Ishikawa (cell line): ENCODE results near the gene GAST.

ENCODE experiments used
- CEBPB ChIP-seq: IDR thresholded peaks from 2 replicates; pipeline ENCODE4 v1.6.1; 2012
- CREB1 ChIP-seq: IDR thresholded peaks from 2 replicates; pipeline ENCODE4 v1.6.1; 2012; ENCODE audit warnings: low read depth
- EGR1 ChIP-seq: IDR thresholded peaks from 2 replicates; pipeline ENCODE4 v1.6.1; 2012
- EP300 ChIP-seq: IDR thresholded peaks from 2 replicates; pipeline ENCODE4 v1.6.1; 2012; ENCODE audit warnings: borderline replicate concordance
- FOXM1 ChIP-seq: IDR thresholded peaks from 2 replicates; pipeline ENCODE4 v1.6.1; 2012; ENCODE audit warnings: low read depth, borderline replicate concordance
- NFIC ChIP-seq: IDR thresholded peaks from 2 replicates; pipeline ENCODE4 v1.6.1; 2012
- RAD21 ChIP-seq: IDR thresholded peaks from 2 replicates; pipeline ENCODE4 v1.6.1; 2012; ENCODE audit warnings: low read depth
- TAF1 ChIP-seq: IDR thresholded peaks from 2 replicates; pipeline ENCODE4 v1.6.1; 2012; ENCODE audit warnings: low read depth, mild to moderate bottlenecking
- TCF12 ChIP-seq: IDR thresholded peaks from 2 replicates; pipeline ENCODE4 v1.6.1; 2012; ENCODE audit warnings: low read depth
- TEAD4 ChIP-seq: IDR thresholded peaks from 2 replicates; pipeline ENCODE4 v1.6.1; 2012
- YY1 ChIP-seq: IDR thresholded peaks from 2 replicates; pipeline ENCODE4 v1.6.1; 2012; ENCODE audit warnings: low read depth
- ZBTB7A ChIP-seq: IDR thresholded peaks from 2 replicates; pipeline ENCODE4 v1.6.1; 2012; ENCODE audit warnings: low read depth
- TF ChIP-seq, protein P1 (sequence below): IDR thresholded peaks from 2 replicates; pipeline ENCODE4 v1.6.1; 2012; ENCODE audit warnings: low read depth, mild to moderate bottlenecking
- TF ChIP-seq, protein P2 (sequence below): IDR thresholded peaks from 2 replicates; pipeline ENCODE4 v1.6.1; 2012
- TF ChIP-seq, protein P3 (sequence below): IDR thresholded peaks from 2 replicates; pipeline ENCODE4 v1.6.1; 2012

GAST gene

DNA sequence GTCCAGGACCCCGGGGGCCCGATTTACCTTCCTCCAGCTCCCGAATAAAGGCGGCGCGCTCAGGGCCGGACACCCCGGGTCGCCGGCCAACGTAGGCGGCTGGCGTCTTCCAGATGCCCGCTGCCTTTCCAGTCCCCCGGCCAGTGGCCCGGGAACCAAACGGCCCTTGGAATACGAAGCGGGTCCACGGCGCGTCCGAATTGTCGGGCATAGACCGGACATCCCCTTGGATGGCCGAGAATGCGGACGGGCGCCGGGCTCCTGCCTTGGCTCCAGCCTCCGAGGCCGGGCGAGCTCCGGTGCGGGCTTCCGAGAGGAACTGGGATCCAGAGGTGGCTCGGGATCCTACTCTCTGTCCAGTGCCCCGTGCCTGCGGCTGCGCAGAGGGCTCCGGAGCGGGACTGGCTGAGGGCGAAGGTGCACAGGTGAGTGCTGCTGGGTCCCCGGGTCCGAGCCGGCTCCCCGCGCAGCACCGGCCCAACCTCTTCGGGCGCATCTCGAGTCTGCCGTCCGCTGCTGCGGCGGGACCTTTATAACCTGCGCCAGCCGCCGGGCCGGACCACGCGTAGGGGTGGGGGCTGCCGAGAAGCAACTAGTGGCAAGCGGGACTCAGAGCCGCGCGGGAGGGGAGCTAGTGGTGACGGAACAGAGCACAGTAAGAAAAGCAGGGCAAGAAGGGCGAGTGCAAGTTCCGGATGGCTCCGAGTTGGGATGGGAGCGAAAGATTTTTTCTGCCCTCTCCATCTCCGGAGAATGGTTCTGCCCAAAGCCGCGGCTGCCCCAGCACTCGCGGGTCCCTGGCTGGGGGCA, 22.2 kb downstream of the GAST start, which contains the start of gene HAP1:
Gene HAP1, minus strand, starts transcription at position 505 of the 810 bp plus-strand sequence. Its CDS starts 9 bp downstream, at position 496.
- TF ChIP-seq, protein P1, sequence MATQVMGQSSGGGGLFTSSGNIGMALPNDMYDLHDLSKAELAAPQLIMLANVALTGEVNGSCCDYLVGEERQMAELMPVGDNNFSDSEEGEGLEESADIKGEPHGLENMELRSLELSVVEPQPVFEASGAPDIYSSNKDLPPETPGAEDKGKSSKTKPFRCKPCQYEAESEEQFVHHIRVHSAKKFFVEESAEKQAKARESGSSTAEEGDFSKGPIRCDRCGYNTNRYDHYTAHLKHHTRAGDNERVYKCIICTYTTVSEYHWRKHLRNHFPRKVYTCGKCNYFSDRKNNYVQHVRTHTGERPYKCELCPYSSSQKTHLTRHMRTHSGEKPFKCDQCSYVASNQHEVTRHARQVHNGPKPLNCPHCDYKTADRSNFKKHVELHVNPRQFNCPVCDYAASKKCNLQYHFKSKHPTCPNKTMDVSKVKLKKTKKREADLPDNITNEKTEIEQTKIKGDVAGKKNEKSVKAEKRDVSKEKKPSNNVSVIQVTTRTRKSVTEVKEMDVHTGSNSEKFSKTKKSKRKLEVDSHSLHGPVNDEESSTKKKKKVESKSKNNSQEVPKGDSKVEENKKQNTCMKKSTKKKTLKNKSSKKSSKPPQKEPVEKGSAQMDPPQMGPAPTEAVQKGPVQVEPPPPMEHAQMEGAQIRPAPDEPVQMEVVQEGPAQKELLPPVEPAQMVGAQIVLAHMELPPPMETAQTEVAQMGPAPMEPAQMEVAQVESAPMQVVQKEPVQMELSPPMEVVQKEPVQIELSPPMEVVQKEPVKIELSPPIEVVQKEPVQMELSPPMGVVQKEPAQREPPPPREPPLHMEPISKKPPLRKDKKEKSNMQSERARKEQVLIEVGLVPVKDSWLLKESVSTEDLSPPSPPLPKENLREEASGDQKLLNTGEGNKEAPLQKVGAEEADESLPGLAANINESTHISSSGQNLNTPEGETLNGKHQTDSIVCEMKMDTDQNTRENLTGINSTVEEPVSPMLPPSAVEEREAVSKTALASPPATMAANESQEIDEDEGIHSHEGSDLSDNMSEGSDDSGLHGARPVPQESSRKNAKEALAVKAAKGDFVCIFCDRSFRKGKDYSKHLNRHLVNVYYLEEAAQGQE, result no peak
- peak; percentile 59; the same call in 1 of the 2 replicates for TF ChIP-seq EP300
- TF ChIP-seq YY1, result no peak
- no peak for TF ChIP-seq NFIC
- peak; percentile 44 for TF ChIP-seq TCF12
- peak; percentile 89 for TF ChIP-seq TAF1
- TF ChIP-seq RAD21, result no peak
- TF ChIP-seq, protein P2, sequence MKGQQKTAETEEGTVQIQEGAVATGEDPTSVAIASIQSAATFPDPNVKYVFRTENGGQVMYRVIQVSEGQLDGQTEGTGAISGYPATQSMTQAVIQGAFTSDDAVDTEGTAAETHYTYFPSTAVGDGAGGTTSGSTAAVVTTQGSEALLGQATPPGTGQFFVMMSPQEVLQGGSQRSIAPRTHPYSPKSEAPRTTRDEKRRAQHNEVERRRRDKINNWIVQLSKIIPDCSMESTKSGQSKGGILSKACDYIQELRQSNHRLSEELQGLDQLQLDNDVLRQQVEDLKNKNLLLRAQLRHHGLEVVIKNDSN, result no peak
- TF ChIP-seq EGR1, result no peak
- no peak for TF ChIP-seq CREB1
- TF ChIP-seq CEBPB, result no peak
- no peak for TF ChIP-seq FOXM1
- no peak for TF ChIP-seq ZBTB7A
- TF ChIP-seq, protein P3, sequence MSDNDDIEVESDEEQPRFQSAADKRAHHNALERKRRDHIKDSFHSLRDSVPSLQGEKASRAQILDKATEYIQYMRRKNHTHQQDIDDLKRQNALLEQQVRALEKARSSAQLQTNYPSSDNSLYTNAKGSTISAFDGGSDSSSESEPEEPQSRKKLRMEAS, result no peak; the same call in 1 of the 2 replicates
- TF ChIP-seq TEAD4, result no peak

DNA sequence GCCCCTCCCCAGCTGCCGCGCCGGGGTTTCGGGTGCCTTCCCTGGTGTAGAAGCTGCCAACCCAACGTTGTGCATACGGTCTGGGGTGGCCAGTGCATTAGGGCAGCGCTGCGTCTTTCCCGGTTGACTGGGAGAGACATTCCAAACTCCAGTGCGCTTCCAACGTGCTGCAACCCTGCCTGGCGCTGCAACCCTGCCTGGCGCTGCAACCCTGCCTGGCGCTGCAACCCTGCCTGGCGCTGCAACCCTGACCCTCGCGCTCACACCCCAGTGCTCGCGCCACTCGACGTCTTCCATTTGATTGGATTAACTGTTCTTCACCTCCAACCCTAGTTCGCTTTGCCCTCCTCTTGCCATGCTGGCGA, 22.8 kb downstream of the GAST start:
- TF ChIP-seq, protein P3, result peak; percentile 45; the same call in 1 of the 2 replicates
- TF ChIP-seq TEAD4 (no peak), ZBTB7A (peak; percentile 74; the same call in 1 of the 2 replicates)

DNA sequence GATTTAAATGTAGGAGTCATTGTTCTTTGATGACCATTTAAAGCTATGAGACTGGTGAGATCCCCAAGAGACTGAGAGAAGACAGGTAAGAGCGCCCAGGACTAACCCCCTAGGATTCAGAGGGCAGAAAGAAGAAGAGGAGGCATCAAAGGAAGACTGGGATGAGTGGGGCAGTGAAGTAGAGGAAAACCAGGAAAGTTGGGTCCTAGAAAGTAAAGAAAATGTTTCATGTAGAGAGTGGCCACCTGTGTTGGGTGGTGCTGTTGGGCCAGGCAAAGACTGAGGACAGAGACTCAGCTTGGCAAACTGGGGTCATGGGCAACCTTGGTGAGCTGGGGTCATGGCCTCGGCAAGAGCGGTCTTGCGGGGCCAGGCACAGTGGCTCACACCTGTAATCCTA, 23.6 kb downstream of the GAST start:
- TF ChIP-seq TAF1 (no peak), TCF12 (no peak), YY1 (no peak), RAD21 (no peak), ZBTB7A (no peak), CEBPB (no peak), NFIC (no peak), TEAD4 (no peak), CREB1 (no peak), EGR1 (no peak), EP300 (no peak)
- TF ChIP-seq, protein P1, result no peak
- TF ChIP-seq, protein P3, result no peak
- TF ChIP-seq, protein P2, result no peak

DNA sequence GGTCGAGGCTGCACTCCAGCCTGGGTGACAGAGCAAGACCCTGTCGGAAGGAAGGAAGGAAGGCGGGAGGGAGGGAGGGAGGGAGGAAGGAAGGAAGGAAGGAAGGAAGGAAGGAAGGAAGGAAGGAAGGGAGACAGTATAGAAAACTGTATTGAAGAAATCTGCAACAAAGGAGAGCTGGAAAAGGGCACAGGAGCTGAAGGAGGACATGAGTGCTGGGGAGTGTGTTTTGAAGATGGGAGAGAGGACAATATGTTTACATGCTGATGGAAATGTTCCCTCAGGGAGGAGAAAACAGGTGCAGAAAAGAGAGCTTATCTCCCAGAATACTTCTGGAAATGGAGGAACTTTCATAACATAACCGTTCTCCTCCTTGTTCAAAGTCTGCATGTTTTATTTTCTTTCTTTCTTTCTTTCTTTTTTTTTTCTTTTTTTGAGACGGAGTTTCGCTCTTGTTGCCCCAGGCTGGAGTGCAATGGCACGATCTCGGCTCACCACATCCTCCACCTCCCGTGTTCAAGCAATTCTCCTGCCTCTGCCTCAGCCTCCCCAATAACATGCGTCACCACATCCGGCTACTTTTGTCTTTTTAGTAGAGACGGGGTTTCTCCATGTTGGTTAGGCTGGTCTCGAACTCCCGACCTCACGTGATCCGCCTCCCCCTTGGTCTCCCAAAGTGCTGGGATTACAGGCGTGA, 25.0 kb downstream of the GAST start:
- no peak for TF ChIP-seq TEAD4
- TF ChIP-seq YY1, result no peak
- no peak for TF ChIP-seq CEBPB
- no peak for TF ChIP-seq RAD21

DNA sequence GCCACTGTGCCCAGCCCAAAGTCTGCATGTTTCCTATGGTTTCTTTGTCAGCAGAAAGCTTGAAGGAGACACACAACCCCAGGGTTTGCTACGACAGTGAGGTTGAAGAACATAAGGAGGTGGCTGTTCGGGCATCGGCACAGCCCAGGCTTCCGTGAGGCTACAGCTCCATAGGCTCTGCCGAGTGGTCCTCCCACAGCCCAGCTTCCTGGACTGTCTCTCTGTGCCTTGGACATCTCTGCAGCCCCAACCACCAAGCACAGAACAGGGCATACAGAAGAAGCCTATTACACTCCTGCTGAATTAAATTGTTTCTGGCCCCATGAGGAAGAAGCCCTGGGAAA, 25.5 kb downstream of the GAST start:
- no peak for TF ChIP-seq TEAD4
- TF ChIP-seq FOXM1, result no peak
- TF ChIP-seq, protein P1, result no peak
- TF ChIP-seq ZBTB7A, result no peak
- TF ChIP-seq RAD21, result no peak
- no peak for TF ChIP-seq CREB1
- TF ChIP-seq EGR1, result no peak
- no peak for TF ChIP-seq TAF1
- TF ChIP-seq YY1, result no peak
- TF ChIP-seq CEBPB, result no peak
- TF ChIP-seq, protein P2, result no peak
- no peak for TF ChIP-seq EP300
- TF ChIP-seq NFIC, result no peak
- TF ChIP-seq, protein P3, result no peak
- TF ChIP-seq TCF12, result no peak
